Stimulated activated CD4-positive, alpha-beta T cell treated with anti-CD3 and anti-CD28 coated beads, Interleukin-15, amount 100 ng/mL, for 48 hours (primary cell): ENCODE results near the gene PLCXD3.

Source experiments
- DNase-seq, 2 donors: peaks; one replicate each; pipeline ENCODE4 v3.0.0-alpha.2; 2020; ENCODE audit warnings: low read depth in 2 of 2

PLCXD3 gene, protein sequence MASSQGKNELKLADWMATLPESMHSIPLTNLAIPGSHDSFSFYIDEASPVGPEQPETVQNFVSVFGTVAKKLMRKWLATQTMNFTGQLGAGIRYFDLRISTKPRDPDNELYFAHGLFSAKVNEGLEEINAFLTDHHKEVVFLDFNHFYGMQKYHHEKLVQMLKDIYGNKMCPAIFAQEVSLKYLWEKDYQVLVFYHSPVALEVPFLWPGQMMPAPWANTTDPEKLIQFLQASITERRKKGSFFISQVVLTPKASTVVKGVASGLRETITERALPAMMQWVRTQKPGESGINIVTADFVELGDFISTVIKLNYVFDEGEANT

GRCh38 chr5:41510176-41510831 lies at the start of gene PLCXD3:
Gene PLCXD3 (minus strand): TSS chr5:41510601. CDS start chr5:41510526, 75 bp downstream.
- DNase-seq = no peak

- DNase-seq = no peak
Measured at GRCh38 chr5:41559184-41559583, 48.8 kb upstream of the PLCXD3 start.

GRCh38 chr5:41558295-41558694 lies 47.9 kb upstream of the PLCXD3 start:
- DNase-seq = no peak

GRCh38 chr5:41547991-41548390 lies 37.6 kb upstream of the PLCXD3 start:
- no peak for DNase-seq

GRCh38 chr5:41542183-41542582 lies 31.8 kb upstream of the PLCXD3 start:
- no peak for DNase-seq

- no peak for DNase-seq
Measured at GRCh38 chr5:41539454-41539853, 29.1 kb upstream of the PLCXD3 start.

DNA sequence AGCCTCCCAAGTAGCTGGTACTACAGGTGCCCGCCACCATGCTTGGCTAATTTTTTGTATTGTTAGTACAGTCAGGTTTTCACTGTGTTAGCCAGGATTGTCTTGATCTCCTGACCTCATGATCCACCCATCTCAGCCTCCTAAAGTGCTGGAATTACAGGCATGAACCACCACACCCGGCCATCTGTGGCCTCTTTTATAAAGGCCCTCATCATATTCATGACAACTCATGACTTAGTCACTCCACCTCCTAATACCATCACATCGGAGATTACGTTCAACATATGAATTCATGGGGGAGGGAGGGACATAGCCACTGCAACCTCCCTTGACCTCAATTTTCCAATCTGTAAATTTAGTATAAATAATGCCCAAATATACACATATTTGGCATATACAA lies 27.2 kb upstream of the PLCXD3 start:
- no peak for DNase-seq

DNA sequence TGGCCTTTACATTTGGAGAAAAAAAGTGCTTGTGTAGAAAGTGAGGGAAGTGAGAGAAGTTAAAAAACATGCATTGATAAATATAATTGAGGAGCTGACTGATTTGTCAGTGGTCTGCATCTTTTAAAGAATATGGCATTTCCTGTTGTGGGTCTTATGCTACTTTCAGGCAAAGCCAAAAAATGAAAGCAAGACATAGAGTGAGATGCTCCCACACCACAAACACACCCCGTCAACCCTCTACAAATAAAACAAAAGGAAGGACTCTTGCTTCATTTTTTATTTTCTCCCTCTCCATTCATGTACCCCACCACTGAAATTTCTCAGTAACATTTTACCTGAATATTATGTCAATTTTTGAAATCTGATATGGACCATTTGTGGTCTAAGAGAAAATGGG lies 22.1 kb upstream of the PLCXD3 start:
- no peak for DNase-seq

- no peak for DNase-seq
Measured at GRCh38 chr5:41527201-41527779, 16.9 kb upstream of the PLCXD3 start.

GRCh38 chr5:41526699-41527098 lies 16.3 kb upstream of the PLCXD3 start:
- no peak for DNase-seq

- no peak for DNase-seq
Measured at GRCh38 chr5:41524174-41524573, 13.8 kb upstream of the PLCXD3 start.

DNA sequence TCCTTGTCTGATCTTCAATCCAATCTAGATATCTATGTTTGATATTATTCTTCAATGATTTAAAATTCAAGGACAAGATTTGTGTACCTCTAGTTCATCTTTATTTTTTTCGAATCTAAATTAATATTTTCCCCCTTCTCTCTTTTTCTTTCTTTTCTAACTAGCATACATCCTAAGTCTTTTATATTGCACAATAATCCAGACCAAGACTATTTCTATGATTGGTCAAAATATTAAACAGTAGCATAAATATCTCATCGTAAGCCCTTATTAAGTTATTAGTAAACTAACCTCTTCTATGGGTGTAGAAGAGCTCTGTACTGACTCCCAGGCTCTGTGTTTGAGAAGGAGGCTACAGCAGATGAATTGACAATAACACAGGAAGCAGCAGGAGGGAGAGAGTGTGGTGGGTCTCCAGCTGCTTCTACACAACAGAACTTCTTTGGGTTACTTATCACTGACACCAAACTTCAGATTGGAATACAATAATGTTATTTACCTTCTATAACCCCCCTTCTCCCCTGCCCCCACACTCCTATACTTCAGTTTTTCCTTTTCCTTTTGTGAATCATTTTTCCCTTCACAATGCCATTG lies 11.9 kb upstream of the PLCXD3 start:
- DNase-seq = no peak

DNA sequence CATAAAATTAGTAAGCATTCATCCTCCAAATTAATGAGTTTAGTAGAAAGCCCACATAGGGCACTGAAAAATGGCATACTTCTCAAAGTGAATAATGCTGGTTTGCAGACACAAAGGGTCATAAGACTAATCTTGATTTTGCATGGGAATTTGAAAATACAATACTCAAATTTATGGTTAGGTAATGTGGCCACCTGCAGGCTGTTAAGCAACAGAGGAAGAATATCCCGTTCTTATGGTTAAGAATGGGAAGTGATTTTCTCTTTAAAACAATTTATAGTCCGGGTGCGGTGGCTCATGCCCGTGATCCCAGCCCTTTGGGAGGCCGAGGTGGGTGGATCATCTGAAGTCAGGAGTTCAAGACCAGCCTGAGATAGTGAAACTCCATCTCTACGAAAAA lies 9.4 kb upstream of the PLCXD3 start:
- no peak for DNase-seq

DNA sequence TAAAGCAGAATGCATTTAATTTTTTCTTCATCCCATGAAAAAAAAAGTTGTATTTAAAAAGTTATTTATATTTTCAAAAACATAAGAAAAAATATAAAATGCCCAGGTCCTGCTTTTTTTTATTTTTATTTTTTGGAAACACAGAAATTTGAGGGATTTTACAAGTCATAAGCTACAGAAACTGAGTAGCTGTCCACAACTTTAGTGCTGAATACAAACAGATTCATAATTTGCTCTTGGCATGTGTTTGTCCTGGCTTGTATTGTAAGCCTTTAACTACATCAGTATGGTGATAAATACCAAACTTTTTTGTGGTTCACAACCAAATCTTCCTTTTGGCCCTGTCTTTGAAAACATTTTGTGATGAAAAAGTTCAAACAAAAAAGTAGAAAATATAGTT lies 7.5 kb upstream of the PLCXD3 start:
- DNase-seq = no peak

DNA sequence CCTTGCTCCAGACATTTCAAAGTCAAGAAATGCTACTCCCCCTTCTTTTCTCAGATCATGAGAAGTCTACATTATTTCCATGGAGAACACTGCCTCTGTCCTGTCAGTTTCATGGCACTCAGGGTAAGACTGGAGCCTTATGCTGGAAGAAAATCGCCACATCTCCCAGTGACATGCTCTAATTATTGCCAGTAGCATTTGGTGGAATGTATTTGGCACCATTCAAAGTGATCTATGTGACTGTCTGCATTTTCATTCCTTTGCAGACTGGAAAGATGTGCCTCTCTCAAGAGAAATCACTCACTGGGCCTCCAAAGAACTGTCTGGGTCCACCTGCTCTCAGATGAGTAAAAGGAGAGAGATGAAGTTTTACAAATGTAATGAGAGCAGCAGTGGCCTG lies 840 bp upstream of the PLCXD3 start:
- no peak for DNase-seq

DNA sequence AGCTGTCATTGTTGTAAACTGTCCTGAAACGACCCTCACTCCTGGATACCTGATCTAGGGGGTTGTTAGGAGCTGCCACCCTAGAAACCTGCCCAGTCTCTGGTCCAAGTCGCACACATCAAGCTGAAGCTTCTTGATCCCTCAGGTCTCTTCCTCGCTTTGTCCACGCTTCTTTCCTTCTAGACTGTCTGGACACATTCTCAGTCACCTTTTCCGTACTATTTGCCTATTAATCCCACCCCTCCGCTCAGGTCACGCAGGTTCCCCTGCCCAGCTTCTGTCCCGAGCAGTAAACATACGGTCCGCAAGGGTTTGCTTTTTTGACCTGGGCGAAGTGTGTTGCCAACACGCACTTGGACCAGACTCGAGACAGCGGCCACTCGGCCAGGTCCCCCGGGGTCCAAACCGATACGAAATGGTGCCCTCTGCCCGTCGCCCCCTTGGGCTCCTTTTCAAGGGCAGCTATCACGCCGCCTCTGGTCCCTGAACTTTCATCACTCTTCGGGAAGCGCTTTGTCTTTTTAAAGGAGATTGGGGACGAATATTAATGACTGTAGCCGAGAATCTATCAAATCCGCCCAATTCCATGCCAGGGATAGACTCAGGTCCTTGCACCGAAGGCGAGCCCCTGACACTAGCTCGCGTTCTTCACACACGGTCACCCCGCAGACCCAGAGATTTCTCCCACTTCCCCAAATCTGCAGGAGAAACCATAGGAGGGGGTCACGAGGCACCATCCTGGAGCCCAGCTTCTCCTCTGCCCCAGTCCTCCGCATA lies 814 bp downstream of the PLCXD3 start:
- no peak for DNase-seq

DNA sequence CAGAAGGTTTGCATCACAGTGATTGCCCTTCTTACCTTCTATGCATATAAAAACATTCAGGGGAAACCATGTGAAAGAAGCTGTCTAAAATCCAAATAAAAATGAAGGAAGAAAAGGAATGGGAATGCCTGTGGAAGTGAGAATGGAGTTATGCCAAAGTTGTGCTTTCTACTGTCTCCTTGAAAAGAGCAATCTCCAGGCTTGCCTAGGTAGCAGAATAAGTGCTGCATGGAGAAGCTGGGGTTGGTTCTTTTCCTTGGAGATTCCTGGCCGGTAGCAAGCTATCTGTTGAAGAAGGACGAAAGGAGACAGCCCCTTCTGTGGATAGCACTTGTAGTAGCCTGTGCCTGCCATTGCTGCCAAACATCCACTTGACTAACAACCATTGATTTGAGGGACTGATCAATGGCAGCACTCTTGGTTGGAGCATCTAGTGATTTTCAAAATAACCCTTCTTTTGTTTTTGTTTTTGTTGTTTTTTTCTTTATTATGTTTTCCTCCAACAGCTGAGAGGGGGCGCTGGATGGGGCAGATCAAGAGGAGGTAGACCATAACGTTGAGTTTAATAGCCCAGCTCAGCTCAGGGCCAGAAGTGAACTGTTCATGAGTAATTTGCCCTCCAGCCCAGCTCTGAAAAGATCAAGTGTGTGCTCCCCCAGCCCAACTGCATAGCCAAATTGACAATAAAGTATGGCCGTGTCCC lies 1.6 kb downstream of the PLCXD3 start:
- DNase-seq = no peak

- DNase-seq = no peak
Measured at GRCh38 chr5:41508186-41508585, 2.2 kb downstream of the PLCXD3 start.

GRCh38 chr5:41507501-41507900 lies 2.9 kb downstream of the PLCXD3 start:
- DNase-seq = no peak

DNA sequence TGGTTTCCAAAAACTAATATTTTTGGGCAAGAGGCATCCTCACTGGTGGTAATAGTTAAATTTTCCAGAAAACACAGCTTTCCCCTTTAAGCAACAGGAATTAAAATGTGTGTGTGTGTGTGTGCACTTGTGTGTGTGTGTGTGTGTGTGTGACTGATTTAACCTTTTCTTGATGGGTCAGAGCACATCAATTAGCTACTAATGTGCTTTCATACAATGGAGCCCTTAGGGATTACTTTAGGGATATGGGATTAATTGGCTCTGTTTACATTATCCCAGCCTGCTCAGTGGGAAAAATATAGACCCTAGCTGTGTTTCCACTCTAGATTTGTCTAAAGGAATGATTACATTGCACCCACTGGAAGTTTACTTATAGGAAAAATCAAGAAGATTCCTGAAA lies 6.5 kb downstream of the PLCXD3 start:
- no peak for DNase-seq

GRCh38 chr5:41503310-41503709 lies 7.1 kb downstream of the PLCXD3 start:
- DNase-seq = no peak
